Measurements from ENCODE around the gene BCOR.

Gene BCOR

DNA sequence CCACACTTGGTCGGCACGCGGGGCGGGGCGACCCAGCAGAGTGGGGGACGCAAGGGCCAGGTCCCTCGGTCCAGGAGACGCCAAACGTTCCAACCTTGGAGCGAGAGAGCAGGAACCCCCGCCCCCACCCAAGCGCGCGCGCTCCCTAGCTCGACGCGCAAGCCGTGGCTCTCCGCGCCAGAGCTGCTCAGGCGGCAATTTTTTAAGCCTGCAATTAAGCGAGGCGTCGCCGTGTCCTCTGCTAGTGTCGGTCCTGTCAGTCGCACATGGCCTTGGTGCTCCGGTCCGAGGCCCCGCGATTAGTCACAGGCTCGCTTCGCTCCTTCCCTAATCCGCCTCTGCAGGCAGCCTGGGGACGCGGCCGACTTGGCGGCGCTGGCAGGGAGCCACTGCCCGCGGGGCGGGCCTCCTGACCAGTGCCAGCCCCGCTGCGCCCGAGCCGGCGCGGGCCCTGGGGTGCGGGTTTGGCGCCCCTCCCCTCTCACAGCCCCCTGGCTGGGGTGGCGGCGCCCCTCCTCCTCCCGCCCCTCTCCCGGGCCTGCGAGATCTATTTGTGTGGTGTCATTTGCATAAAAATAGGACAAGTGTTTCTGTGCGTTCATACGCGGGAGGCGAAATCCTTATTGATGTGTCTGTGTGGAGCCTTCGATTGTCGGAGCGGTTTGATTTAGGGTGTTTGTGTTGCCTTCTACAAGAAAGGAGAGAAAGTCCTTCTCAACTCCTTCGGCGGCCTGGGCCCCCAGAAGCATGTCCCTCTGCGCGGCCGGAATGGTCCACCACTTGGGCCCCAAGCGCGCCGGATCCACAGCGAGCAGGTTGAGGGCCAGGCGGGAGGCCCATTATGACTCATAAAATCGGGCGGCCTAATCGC lies 9.8 kb upstream of the BCOR start:
- DNase-seq (ENCODE audit: low read depth in 1 of 2, low spot score in 1 of 2): no peak

DNA sequence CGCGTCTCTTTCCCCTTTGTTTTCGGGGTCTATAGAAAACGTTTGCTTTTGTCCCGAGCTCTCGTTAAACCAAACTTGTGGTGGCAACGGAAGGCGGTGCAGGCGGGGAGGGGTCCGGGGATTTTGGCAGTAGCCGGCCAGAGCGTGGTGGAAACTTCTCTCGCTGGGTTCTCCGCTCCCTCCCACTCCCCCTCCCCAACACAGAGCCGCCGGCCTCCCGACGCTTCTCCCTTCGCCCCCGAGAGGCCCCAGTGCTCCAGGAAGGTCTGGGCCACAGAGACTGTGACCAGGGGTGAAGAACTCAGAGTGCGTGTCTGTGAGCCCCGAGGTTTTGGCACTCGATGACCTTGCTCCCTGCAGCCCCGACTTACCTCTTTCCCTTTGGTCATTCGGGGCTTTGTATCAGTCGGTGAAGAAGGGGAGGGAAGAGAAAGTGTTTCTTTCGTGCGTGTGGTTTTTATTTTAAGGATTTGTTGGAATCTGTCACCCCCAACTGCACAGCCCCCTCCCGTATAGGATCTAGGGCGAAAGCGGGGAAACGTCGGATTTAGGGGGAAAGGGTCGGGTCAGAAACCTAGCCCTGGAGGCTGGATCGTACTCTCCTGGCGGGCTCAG lies 9.0 kb upstream of the BCOR start:
- peak overlapping the region; percentile 86 for H3K27ac ChIP-seq (replicated peaks)
- DNase-seq (ENCODE audit: low read depth in 1 of 2, low spot score in 1 of 2): no peak
- no peaks in the 10 kb centered on the region for H3K27me3 ChIP-seq (ENCODE audit: insufficient read depth, poor library complexity, severe bottlenecking)
- no peak overlapping the region for H3K4me3 ChIP-seq (replicated peaks; ENCODE audit: insufficient read depth, low read length)
- no peak for TF ChIP-seq POLR2AphosphoS5 (IDR thresholded peaks at IDR 0.05; ENCODE audit: low read depth)

More for the DNA sequence above, 9.8 kb upstream of the BCOR start:
- no peak overlapping the region for H3K4me3 ChIP-seq (replicated peaks; ENCODE audit: insufficient read depth, low read length)
- peak overlapping the region; percentile 86; the same call in 1 of the 2 replicates for H3K27ac ChIP-seq (replicated peaks)
- TF ChIP-seq GABPA (IDR thresholded peaks at IDR 0.05; ENCODE audit: low read depth) (no peak), POLR2AphosphoS5 (IDR thresholded peaks at IDR 0.05; ENCODE audit: low read depth) (no peak), SPI1 (IDR thresholded peaks at IDR 0.05; ENCODE audit: borderline replicate concordance, low read depth) (no peak)
- TF ChIP-seq, protein P1, sequence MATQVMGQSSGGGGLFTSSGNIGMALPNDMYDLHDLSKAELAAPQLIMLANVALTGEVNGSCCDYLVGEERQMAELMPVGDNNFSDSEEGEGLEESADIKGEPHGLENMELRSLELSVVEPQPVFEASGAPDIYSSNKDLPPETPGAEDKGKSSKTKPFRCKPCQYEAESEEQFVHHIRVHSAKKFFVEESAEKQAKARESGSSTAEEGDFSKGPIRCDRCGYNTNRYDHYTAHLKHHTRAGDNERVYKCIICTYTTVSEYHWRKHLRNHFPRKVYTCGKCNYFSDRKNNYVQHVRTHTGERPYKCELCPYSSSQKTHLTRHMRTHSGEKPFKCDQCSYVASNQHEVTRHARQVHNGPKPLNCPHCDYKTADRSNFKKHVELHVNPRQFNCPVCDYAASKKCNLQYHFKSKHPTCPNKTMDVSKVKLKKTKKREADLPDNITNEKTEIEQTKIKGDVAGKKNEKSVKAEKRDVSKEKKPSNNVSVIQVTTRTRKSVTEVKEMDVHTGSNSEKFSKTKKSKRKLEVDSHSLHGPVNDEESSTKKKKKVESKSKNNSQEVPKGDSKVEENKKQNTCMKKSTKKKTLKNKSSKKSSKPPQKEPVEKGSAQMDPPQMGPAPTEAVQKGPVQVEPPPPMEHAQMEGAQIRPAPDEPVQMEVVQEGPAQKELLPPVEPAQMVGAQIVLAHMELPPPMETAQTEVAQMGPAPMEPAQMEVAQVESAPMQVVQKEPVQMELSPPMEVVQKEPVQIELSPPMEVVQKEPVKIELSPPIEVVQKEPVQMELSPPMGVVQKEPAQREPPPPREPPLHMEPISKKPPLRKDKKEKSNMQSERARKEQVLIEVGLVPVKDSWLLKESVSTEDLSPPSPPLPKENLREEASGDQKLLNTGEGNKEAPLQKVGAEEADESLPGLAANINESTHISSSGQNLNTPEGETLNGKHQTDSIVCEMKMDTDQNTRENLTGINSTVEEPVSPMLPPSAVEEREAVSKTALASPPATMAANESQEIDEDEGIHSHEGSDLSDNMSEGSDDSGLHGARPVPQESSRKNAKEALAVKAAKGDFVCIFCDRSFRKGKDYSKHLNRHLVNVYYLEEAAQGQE (IDR thresholded peaks at IDR 0.05; ENCODE audit: insufficient replicate concordance, low read depth): no peak
- TF ChIP-seq, protein P2, sequence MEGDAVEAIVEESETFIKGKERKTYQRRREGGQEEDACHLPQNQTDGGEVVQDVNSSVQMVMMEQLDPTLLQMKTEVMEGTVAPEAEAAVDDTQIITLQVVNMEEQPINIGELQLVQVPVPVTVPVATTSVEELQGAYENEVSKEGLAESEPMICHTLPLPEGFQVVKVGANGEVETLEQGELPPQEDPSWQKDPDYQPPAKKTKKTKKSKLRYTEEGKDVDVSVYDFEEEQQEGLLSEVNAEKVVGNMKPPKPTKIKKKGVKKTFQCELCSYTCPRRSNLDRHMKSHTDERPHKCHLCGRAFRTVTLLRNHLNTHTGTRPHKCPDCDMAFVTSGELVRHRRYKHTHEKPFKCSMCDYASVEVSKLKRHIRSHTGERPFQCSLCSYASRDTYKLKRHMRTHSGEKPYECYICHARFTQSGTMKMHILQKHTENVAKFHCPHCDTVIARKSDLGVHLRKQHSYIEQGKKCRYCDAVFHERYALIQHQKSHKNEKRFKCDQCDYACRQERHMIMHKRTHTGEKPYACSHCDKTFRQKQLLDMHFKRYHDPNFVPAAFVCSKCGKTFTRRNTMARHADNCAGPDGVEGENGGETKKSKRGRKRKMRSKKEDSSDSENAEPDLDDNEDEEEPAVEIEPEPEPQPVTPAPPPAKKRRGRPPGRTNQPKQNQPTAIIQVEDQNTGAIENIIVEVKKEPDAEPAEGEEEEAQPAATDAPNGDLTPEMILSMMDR (IDR thresholded peaks at IDR 0.05; ENCODE audit: insufficient read depth, low read length): no peak
- H3K27me3 ChIP-seq (ENCODE audit: insufficient read depth, poor library complexity, severe bottlenecking): no peaks in the 10 kb centered on the region

DNA sequence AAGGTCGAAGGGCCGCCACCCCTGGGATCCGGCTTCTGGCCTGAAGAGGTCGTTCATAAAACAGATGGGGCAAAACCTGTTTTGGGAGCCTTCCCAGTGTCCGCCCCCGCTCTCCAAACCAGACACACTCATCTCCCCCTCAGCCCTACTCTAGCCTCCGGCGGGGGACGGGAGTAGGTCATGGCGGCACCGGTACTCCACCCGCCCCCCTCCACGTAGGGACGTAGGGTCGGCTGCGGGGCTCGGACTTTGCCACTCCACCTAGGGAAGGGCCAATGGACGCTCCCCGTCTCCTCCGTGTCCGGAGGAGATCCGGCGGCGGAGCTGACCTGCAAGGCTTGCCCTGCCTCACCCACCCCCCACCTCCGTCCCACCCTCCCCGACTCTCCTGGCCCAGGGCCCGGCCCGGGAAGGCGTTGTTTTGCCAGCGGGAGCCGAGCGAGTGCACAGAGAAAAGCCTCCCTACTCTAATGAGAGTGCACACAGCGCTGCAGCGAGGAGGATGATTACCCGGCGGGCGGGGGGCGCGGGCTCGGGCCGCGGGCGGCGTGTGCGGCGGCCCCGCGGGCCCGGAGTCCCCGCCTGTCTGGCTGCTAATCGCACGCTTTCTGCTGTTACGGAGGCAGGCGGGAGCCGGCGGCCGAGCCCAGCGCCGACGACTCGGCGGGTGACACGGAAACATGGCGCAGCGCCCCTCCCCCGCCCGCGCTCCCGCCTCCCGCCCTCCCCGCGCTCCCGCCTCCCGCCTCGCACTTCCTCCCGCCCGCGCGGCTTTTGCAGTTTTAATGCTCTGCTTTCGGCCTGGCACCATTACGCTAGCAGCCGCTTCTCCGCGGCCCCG lies 8.3 kb upstream of the BCOR start:
- Histone ChIP-seq H3K27ac (replicated peaks) (peak overlapping the region; percentile 86), H3K4me3 (replicated peaks; ENCODE audit: insufficient read depth, low read length) (peak overlapping the region; percentile 48), H3K27me3 (ENCODE audit: insufficient read depth, poor library complexity, severe bottlenecking) (no peaks in the 10 kb centered on the region)
- peak in 1 of 2 experiments; percentile 74 for DNase-seq (ENCODE audit: low read depth in 1 of 2, low spot score in 1 of 2)
- peak; percentile 60; the same call in 1 of the 2 replicates for TF ChIP-seq SPI1 (IDR thresholded peaks at IDR 0.05; ENCODE audit: borderline replicate concordance, low read depth)
- TF ChIP-seq POLR2AphosphoS5 (IDR thresholded peaks at IDR 0.05; ENCODE audit: low read depth): peak; percentile 50; the same call in 1 of the 2 replicates
- TF ChIP-seq, protein P1 (IDR thresholded peaks at IDR 0.05; ENCODE audit: insufficient replicate concordance, low read depth): no peak

DNA sequence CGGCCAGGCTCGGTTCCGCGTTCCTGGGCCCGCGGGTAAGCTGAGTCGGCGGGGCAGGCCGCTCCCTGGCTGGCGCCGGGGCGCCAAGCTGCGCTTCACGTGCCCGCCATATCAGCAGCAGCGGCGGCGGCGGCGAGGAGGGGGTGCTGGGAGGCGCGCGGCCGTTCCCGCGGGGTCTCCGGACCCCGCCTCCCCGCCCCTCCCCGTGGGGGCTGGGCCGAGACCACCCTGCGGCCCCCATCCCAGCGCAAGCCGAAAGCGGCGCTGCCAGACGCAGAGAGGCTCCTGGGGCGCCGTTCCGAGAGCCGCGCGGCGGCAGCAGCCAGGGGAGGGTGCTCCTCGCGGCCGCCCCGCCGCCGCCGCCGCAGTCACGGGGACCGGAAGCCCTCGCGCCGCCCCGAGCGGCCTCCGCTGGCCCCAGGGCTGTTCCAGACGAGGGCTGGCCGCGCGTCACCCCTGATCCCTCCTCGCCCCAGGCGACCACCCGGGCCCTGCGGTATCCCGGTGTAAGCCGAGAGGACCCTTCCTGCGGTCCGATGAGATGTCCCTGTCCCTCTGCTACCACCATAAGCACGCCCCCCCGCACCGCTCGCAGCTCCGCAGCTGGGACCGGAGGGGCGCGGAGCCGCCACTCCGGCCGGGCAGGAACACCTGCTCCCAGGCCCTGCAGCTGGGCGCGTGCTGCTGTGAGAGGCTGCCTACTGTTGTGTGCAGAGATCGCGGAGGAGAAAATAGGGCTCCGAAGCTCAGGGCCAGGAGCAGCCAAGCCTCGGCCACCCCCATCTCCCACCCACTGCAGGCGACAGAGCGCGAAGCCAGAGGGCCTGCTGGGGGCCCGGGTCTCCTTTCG lies 7.5 kb upstream of the BCOR start:
- Histone ChIP-seq H3K4me3 (replicated peaks; ENCODE audit: insufficient read depth, low read length) (peak overlapping the region; percentile 48), H3K27me3 (ENCODE audit: insufficient read depth, poor library complexity, severe bottlenecking) (no peaks in the 10 kb centered on the region), H3K27ac (replicated peaks) (peak overlapping the region; percentile 76)
- DNase-seq (ENCODE audit: low read depth in 1 of 2, low spot score in 1 of 2): peak in 1 of 2 experiments; percentile 21
- TF ChIP-seq, protein P1 (IDR thresholded peaks at IDR 0.05; ENCODE audit: insufficient replicate concordance, low read depth): no peak
- TF ChIP-seq POLR2AphosphoS5 (IDR thresholded peaks at IDR 0.05; ENCODE audit: low read depth): peak; percentile 66
